HEK293 (cell line): Measurements from ENCODE around the gene SLC22A17.

Experiments used
- CTCF ChIA-PET: fragments of 350-600 bp; formaldehyde crosslinking; extraction: SDS; loops from one replicate; lab custom pipeline; 2021; ENCODE audit warnings: antibody characterized with exemption; lab: Yijun Ruan, JAX
- POLR2A ChIA-PET: fragments of 300-600 bp; formaldehyde crosslinking; extraction: SDS; loops from one replicate; lab custom pipeline; 2020; ENCODE audit warnings: antibody characterized with exemption, inconsistent platforms; lab: Yijun Ruan, JAX
- H3K27ac ChIP-seq: fragments of 200-500 bp; sonication (Bioruptor generic); 2 replicates; pipeline ENCODE4 v1.5.1; 2014; ENCODE audit warnings: low read depth, low read length, control low read depth, inconsistent platforms; ENCODE audit errors: extremely low read depth
- H3K36me3 ChIP-seq, 2 experiments: fragments of 200-500 bp in 1 of 2; sonication (Bioruptor generic) in 1 of 2; 1 replicate in 1 of 2; 2 replicates in 1 of 2; pipeline ENCODE4 v1.5.1; 2014 to 2017; ENCODE audit warnings: inconsistent platforms in 2 of 2, low read length in 2 of 2; ENCODE audit not compliant: control insufficient read depth in 2 of 2, insufficient read depth in 1 of 2
- H3K4me1 ChIP-seq: fragments of 200-500 bp; sonication (Bioruptor generic); 2 replicates; pipeline ENCODE4 v1.5.1; 2014; ENCODE audit warnings: mild to moderate bottlenecking, low read length, inconsistent platforms; ENCODE audit not compliant: control insufficient read depth, insufficient read depth
- H3K4me3 ChIP-seq: 2 replicates; pipeline ENCODE4 v1.5.1; 2011; ENCODE audit warnings: low read depth, mild to moderate bottlenecking, control low read depth, low read length, moderate library complexity
- H3K9me3 ChIP-seq: fragments of 200-500 bp; sonication (Bioruptor generic); 2 replicates; pipeline ENCODE4 v1.5.1; 2014; ENCODE audit warnings: low read depth, low read length, inconsistent platforms; ENCODE audit not compliant: control insufficient read depth, insufficient read depth
- HOXA7 ChIP-seq: sonication (generic); formaldehyde crosslinking; IDR thresholded peaks from 2 replicates; pipeline ENCODE4 v1.8.1; 2022; ENCODE audit warnings: missing genetic modification reagents, borderline replicate concordance
- MEIS1 ChIP-seq: sonication (generic); formaldehyde crosslinking; IDR thresholded peaks from 2 replicates; pipeline ENCODE4 v1.8.1; 2022; ENCODE audit warnings: missing genetic modification reagents, mild to moderate bottlenecking, borderline replicate concordance
- MYNN ChIP-seq: fragments of 450-650 bp; formaldehyde crosslinking; IDR thresholded peaks from 2 replicates; pipeline ENCODE4 v1.5.1; 2016; ENCODE audit warnings: missing biosample characterization, missing genetic modification characterization, borderline replicate concordance
- OSR2 ChIP-seq: fragments of 450-650 bp; formaldehyde crosslinking; IDR thresholded peaks from 2 replicates; pipeline ENCODE4 v1.5.1; 2016; ENCODE audit warnings: missing biosample characterization, missing genetic modification characterization
- OVOL3 ChIP-seq: fragments of 450-650 bp; formaldehyde crosslinking; IDR thresholded peaks from 2 replicates; pipeline ENCODE4 v1.5.1; 2016; ENCODE audit warnings: missing biosample characterization, missing genetic modification characterization
- PATZ1 ChIP-seq: fragments of 450-650 bp; formaldehyde crosslinking; IDR thresholded peaks from 2 replicates; pipeline ENCODE4 v1.5.1; 2016; ENCODE audit warnings: missing biosample characterization, missing genetic modification characterization
- PRDM4 ChIP-seq: fragments of 450-650 bp; formaldehyde crosslinking; IDR thresholded peaks from 2 replicates; pipeline ENCODE4 v1.5.1; 2017; ENCODE audit warnings: missing biosample characterization, missing genetic modification characterization
- REPIN1 ChIP-seq: fragments of 450-650 bp; formaldehyde crosslinking; IDR thresholded peaks from 2 replicates; pipeline ENCODE4 v1.5.1; 2017; ENCODE audit warnings: missing biosample characterization, missing genetic modification characterization, low read depth
- SP3 ChIP-seq: fragments of 450-650 bp; formaldehyde crosslinking; IDR thresholded peaks from 2 replicates; pipeline ENCODE4 v1.5.1; 2016; ENCODE audit warnings: missing biosample characterization, missing genetic modification characterization
- TRIM28 ChIP-seq: IDR thresholded peaks from 2 replicates; pipeline ENCODE4 v1.6.1; 2011; ENCODE audit warnings: low read length, control low read depth, borderline replicate concordance
- WT1 ChIP-seq: fragments of 450-650 bp; formaldehyde crosslinking; IDR thresholded peaks from 2 replicates; pipeline ENCODE4 v1.5.1; 2016; ENCODE audit warnings: missing biosample characterization, missing genetic modification characterization
- ZBTB17 ChIP-seq: fragments of 450-650 bp; formaldehyde crosslinking; IDR thresholded peaks from 2 replicates; pipeline ENCODE4 v1.5.1; 2016; ENCODE audit warnings: missing biosample characterization, missing genetic modification characterization
- ZFHX2 ChIP-seq: fragments of 450-650 bp; formaldehyde crosslinking; conservative IDR thresholded peaks from 2 replicates; pipeline ENCODE4 v1.5.1; 2016; ENCODE audit warnings: missing biosample characterization, missing genetic modification characterization
- ZFP41 ChIP-seq: fragments of 450-650 bp; formaldehyde crosslinking; IDR thresholded peaks from 2 replicates; pipeline ENCODE4 v1.5.1; 2016; ENCODE audit warnings: missing biosample characterization, missing genetic modification characterization, borderline replicate concordance
- ZNF140 ChIP-seq: fragments of 450-650 bp; formaldehyde crosslinking; IDR thresholded peaks from 2 replicates; pipeline ENCODE4 v1.5.1; 2016; ENCODE audit warnings: missing biosample characterization, missing genetic modification characterization
- ZNF274 ChIP-seq, 2 experiments: fragments of 200-500 bp in 1 of 2; fragments of 450-650 bp in 1 of 2; sonication (Bioruptor generic) in 1 of 2; formaldehyde crosslinking in 1 of 2; IDR thresholded peaks; 2 replicates each; pipeline versions ENCODE4 v1.5.1 to v1.6.1; 2014 to 2016; ENCODE audit warnings: borderline replicate concordance in 1 of 2, inconsistent platforms in 1 of 2, low read length in 1 of 2, missing biosample characterization in 1 of 2, missing genetic modification characterization in 1 of 2
- ZNF280D ChIP-seq: fragments of 450-650 bp; formaldehyde crosslinking; IDR thresholded peaks from 2 replicates; pipeline ENCODE4 v1.5.1; 2016; ENCODE audit warnings: missing biosample characterization, missing genetic modification characterization
- ZNF366 ChIP-seq: fragments of 450-650 bp; formaldehyde crosslinking; conservative IDR thresholded peaks from 2 replicates; pipeline ENCODE4 v1.5.1; 2016; ENCODE audit warnings: missing biosample characterization, missing genetic modification characterization
- ZNF549 ChIP-seq: fragments of 450-650 bp; IDR thresholded peaks from 2 replicates; pipeline ENCODE4 v1.5.1; 2018; ENCODE audit warnings: missing biosample characterization, missing genetic modification characterization, mild to moderate bottlenecking, inconsistent platforms, moderate library complexity
- ZNF830 ChIP-seq: fragments of 450-650 bp; IDR thresholded peaks from 2 replicates; pipeline ENCODE4 v1.5.0; 2018; ENCODE audit warnings: missing biosample characterization, missing genetic modification characterization, low read depth, mild to moderate bottlenecking, moderate library complexity
- TF ChIP-seq, protein P1 (sequence below): fragments of 450-650 bp; formaldehyde crosslinking; IDR thresholded peaks from 2 replicates; pipeline ENCODE4 v1.5.1; 2017; ENCODE audit warnings: missing biosample characterization, missing genetic modification characterization

The SLC22A17 gene

GRCh38 chr14:23357261-23357660 lies 4.6 kb upstream of the SLC22A17 start (continued):
- TF ChIP-seq PRDM4 (tag by site-specific recombination) (no peak), TRIM28 (no peak), OSR2 (no peak), OVOL3 (tag by site-specific recombination) (no peak)

GRCh38 chr14:23356662-23357061 lies 4.0 kb upstream of the SLC22A17 start:
- Histone ChIP-seq H3K9me3 (no peaks in the 10 kb centered on the region), H3K27ac (no peak overlapping the region), H3K4me1 (no peaks in the 10 kb centered on the region), H3K4me3 (no peak overlapping the region), H3K36me3 (no peaks in the 10 kb centered on the region)
- TF ChIP-seq ZNF366 (no peak), ZNF274 (IDR thresholded peaks at IDR 0.05; ENCODE audit: low read length) (no peak), ZNF274 (tag by site-specific recombination; IDR thresholded peaks at IDR 0.05; ENCODE audit: borderline replicate concordance) (no peak), HOXA7 (CRISPR knock-in tag) (no peak), ZBTB17 (tag by site-specific recombination) (no peak), ZNF830 (no peak), ZFHX2 (tag by site-specific recombination) (no peak), WT1 (tag by site-specific recombination) (no peak), ZNF549 (tag by site-specific recombination) (no peak), MYNN (tag by site-specific recombination) (no peak), MEIS1 (CRISPR knock-in tag) (no peak), PATZ1 (tag by site-specific recombination) (no peak), ZNF140 (no peak)
- TF ChIP-seq, protein P1, sequence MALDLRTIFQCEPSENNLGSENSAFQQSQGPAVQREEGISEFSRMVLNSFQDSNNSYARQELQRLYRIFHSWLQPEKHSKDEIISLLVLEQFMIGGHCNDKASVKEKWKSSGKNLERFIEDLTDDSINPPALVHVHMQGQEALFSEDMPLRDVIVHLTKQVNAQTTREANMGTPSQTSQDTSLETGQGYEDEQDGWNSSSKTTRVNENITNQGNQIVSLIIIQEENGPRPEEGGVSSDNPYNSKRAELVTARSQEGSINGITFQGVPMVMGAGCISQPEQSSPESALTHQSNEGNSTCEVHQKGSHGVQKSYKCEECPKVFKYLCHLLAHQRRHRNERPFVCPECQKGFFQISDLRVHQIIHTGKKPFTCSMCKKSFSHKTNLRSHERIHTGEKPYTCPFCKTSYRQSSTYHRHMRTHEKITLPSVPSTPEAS, result no peak
- CTCF ChIA-PET, result interaction anchor here (1.5 kb wide), 1 partner anchor 24 kb away, joined by 4 read pairs; no protein-coding TSS in a partner anchor
- POLR2A ChIA-PET, result no interaction called here

DNA sequence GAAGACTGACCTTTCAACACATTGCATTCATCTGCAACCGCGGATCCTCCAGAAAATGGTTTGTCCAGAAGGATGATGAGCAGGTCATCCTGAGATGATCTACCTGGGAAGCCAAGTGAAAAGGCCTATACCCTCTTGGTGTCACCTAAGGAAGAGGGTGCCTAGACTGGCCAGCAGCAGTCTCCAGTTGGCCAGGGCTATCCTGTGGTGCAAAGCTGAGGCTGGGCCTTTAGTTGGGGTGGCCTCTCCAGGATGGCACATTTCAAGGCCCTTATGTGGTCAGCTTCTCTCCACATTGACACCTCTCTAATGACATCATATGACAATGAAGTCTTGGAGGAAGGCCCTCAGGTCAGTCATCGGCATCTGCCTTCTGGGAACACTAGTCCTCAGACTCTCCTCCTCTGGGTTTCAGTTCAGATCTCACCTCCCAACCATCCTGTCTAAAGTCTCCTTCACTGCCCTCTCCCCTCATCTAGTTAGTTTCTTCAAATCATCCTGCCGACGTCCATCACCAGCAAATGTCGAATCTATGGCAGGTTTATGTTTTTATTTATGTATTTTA lies 3.3 kb upstream of the SLC22A17 start:
- Histone ChIP-seq H3K36me3 (no peaks in the 10 kb centered on the region), H3K4me1 (no peaks in the 10 kb centered on the region), H3K27ac (no peak overlapping the region), H3K4me3 (no peak overlapping the region), H3K9me3 (no peaks in the 10 kb centered on the region)
- POLR2A ChIA-PET, result no interaction called here
- CTCF ChIA-PET, result interaction anchor here (1.5 kb wide), 1 partner anchor 24 kb away, joined by 4 read pairs; no protein-coding TSS in a partner anchor
- TF ChIP-seq REPIN1 (tag by site-specific recombination) (no peak), ZFP41 (tag by site-specific recombination) (no peak), ZNF280D (tag by site-specific recombination) (no peak), SP3 (tag by site-specific recombination) (no peak)
